Stimulated activated CD4-positive, alpha-beta T cell treated with anti-CD3 and anti-CD28 coated beads, TNF-alpha, amount 100 ng/mL, for 48 hours (primary cell): ENCODE measurements around the gene GFOD1.

ENCODE experiments used
- DNase-seq, 3 donors: peaks; one replicate each; pipeline ENCODE4 v3.0.0-alpha.2; 2020; ENCODE audit warnings: low read depth in 3 of 3

GFOD1 gene

DNA sequence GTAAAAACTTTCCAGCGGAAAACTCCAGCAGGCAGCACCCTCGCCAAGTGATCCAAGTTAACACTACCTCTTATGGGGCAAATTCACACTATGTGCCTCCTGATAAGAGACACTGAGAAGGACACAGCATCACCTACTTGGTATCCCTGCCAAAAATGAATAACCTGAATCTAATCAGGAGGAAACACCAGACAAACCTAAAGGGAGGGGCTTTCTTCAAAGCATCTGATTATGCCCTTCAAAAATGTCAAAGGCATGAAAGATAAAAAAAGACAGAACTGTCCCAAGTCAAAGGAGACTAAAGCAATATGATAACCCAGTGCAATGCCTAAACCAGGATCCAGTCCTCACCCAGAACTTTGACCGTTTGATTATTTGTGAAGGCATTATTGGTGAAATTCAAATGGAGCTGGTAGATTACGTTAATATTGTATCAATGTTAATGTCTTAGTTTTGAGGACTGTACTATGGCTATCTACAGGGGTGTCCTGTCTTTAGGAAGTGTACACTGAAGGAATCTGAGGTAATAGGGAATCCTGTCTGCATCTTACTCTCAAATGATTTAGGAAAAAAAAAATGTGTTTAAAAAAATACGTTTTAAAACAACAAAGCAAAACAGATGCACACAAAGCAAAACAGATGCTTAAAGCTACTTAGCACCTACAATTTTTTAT, 167.4 kb downstream of the GFOD1 start:
- DNase-seq, result no peak

DNA sequence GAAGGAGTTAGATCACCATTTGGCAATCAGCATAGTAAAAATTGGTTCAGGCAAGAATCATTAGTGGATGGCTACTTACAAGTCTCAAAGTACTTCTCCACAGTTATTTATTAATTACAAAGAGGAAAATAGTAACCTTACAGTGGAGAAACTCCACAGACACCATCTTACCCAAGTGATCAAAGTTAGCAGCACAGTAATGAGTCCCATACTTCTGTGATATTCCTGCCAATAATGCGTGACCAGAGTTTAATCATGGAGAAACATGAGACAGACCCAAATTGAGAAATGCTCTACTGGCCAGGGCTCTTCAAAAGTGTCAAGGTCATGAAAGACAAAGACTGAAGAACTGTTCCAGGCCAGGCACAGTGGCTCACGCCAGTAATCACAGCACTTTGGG, 168.6 kb downstream of the GFOD1 start:
- DNase-seq, result no peak

DNA sequence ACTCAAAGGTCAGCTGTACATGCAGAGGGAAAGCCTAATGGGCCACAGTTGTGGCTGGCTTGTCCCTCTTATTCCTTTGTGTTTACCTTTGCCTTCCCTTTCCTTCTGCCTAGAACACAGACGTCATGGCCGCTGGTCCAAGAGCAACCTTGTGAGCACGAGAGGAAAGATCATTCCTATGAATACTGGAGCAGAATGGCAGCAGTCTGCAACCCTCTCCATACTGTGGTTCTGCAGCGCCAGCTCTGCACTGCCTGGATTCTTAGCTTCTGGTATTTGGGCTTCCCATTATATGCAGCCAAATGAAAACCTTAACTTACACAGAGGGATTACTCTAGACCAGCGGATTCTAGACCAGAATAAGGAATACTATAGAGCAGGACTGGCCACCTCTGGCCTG, 171.5 kb downstream of the GFOD1 start:
- no peak for DNase-seq

DNA sequence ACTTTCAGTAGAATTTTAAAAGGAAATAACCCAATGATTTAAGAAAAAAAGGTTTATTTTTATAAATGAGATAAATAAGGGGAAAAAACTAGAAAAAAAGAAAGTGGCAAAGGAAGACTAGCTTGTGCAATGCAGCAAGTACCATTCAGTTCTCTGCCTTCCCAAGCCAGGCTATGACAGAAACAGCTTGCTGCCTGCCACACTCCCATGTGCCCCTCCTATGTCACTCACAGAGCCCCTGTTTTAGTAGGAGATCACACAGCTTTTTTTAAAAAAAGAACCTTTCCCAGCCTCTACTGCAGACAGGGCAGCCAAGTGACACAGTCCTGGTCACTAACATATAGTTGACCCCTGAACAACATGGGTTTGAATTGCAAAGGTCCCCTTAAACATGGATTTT, 172.6 kb downstream of the GFOD1 start:
- no peak for DNase-seq

DNA sequence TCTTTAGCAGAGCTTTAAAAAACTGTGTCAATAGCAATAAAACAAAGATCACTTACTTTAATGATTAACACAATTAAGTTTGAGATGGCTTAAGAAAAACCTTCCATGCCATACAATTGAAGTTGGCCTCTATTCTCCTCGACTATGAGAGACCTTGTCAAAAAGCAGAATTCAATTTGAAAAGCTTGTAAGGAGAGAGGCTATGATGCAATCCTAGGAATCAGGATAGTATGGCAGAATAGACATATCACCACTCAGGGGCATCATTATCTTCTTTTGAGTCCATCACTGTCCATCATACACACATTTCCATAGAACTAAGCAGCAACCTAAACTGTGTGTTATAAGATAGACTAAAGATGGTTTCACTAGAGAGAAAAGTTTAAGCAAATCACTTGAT, 176.2 kb downstream of the GFOD1 start:
- no peak for DNase-seq

DNA sequence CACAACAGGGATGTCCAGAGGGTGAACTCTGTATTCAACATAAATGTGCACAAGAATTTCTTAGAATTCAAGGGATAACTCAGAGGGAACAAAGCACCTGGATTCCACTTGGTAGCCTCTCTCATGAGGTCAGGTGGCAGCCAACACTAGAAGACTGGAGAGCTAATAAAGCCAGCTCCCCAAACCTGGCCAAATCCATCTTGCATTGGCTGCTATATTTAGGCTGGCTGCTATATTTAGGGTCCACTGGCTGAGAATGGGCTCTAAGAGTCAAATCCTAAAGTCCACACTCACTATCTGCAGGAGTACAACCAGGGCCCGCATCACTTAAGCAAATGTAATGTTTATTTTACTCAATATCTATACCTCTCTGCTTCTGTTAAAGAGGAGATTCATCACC, 179.1 kb downstream of the GFOD1 start:
- no peak for DNase-seq
